SK-MEL-5 (cell line): ENCODE measurements around the gene TUBA1A. TPM values are rescaled to one million over a fixed set of nuclear protein-coding genes. Genes with fewer than 3 reads are reported as not detected.
"Not testable (repeated sequence)": the region's sequence is repeated elsewhere in the genome, so short reads cannot be mapped to it uniquely, and the experiment has no call there.

ENCODE experiments used
- DNase-seq: peaks from one replicate; pipeline ENCODE4 v3.0.0-alpha.2; 2016; ENCODE audit warnings: low read depth, low spot score
- in situ Hi-C: cut with HindIII; loops from 2 replicates; pipeline ENCODE4 v1.10.0; 2016; ENCODE audit warnings: low sequenced_read_pairs, high pct_unique_total_duplicates, low pct_unique_long_range_greater_than_20kb
- polyA plus RNA-seq, 2 experiments: library from polyadenylated mRNA; depleted of rRNA; stranded (reverse); fragments of >200 nt; gene quantifications; 2 replicates each; pipeline ENCODE4 v1.2.3, GENCODE V29; 2015
- total RNA-seq: library from RNA; depleted of rRNA; stranded (reverse); fragments of >200 nt; shearing (Covaris generic); gene quantifications from 2 replicates; pipeline ENCODE4 v1.2.3, GENCODE V29; 2014; rRNA removed

Gene TUBA1A
- total RNA-seq, result 147 and 170 TPM in 2 replicates
- polyA plus RNA-seq (2015; cell fraction: cytosol; rRNA removed), result 162 and 192 TPM in 2 replicates
- 59.3 and 74.0 TPM in 2 replicates for polyA plus RNA-seq (2015; cell fraction: nucleus; rRNA removed)

DNA sequence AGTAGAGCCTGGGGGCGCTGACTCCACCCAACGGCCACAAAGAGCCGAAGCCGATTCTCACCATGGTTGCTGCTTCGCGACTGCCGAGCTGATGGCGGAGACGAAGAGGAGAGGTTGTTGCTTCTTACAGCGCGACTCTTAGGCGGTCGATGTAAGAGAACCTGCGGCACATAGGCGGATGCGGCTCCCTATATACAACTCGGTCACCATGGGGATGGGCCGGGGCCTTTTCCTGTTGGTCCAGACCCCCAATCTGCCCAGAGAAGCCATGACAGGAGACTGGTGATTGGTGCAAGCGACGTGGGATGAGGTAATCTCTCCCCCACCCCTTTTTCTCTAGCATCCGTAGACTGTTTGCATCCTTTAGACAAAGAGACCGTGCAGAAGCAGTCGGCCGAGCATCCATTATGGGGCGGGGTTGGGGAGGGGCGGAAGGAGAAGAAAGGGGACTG is at the start of gene TUBA1A:
TUBA1A (minus strand) TSS at position 165 of the 452 bp plus-strand sequence; CDS start at position 64, 101 bp downstream.
- DNase-seq, result peak; percentile 99
- in situ Hi-C loops, result no loop called here

DNA sequence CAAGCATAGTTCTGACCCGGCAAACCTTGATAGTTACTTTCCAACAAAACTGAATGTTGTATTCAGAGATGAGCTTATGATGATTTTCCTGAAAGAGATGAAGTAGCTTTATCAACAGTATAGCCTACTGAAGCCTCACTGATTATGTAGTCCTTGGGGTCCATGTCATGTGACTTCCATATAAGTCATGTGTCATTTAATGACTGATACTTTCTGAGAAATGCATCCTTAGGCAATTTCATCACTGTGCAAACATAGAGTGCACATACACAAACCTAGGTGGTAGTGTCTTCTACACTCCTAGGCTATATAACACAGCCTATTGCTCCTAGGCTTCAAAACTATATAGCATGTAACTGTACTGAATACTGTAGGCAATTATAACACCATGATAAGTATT is 47.5 kb upstream of the TUBA1A start:
- peak; percentile 29 for DNase-seq
- in situ Hi-C loops, result no loop called here

DNA sequence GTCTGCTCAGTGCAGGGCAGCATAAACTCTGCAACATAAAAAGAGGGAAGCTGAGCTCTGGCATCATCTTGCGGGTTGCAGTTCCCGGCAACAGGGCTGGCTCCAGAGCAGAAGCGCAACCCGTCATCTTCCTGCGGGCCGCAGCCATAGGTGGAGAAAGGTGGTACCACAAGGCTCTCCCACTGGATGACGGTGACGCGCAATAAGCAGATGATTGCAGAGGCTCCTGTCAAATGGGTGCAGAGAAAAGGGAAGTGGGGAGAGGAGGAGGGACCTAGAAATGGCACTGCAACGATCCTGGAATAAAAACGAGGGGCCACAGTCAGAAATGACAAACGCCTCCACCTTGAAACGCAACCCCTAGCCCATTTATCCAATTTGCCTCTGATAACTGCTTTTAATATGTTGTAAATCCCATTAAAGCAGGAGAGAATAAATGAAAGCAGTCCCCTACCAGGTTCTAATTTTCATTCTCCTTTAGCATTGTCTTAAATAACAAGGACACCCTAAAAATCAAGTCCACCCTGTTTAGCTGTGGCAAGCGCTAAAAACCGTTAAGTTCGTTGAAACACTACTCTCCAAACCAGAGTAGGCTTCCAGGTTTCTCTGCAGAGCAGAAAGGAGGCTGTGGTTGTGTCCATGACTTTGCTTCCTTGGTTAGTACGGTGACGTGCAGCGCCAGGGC is 45.1 kb upstream of the TUBA1A start:
- no peak for DNase-seq
- in situ Hi-C loops, result no loop called here

DNA sequence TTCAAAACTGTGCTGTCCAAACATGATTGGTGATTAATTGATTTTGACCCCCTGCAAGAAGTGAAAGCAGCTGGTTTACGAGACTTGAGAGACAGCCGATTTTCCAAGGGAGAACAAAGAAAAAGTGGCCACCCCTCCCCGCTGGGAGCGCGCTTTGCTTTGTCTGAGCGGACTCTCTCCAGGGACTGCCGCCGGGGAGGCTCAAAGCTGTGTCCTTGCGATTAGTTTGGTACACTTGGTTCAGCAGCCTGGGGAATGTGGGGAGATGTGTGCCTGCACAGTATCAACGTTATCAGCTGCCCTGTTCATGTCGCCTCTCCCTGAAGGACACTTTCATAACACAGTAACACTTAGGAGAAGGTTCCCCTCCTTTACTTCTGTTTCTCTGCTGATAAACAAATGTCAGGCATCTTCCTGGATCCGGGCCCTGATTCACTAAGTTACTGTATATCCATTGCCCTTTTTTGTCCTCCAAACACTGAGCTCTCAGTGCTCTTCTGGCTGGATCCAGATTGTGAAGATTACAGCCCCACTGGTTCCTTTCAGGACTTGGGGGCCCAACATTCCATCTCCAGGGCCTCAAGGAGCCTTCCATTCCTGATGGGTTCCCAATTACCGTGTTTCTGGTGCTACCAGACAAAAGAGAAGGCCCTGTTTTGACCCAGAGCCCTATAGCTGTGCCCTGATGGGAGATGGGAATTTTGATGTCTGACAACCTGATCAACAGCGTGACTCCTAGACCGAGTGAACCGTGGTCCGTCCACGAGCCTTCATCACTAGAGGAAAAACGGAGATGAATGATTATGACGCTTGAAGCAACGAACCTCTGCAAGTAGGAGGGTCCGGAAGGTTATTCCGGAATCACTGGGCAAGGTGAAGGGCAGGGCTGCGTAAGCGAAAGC is 44.3 kb upstream of the TUBA1A start:
- in situ Hi-C loops, result no loop called here
- no peak for DNase-seq

DNA sequence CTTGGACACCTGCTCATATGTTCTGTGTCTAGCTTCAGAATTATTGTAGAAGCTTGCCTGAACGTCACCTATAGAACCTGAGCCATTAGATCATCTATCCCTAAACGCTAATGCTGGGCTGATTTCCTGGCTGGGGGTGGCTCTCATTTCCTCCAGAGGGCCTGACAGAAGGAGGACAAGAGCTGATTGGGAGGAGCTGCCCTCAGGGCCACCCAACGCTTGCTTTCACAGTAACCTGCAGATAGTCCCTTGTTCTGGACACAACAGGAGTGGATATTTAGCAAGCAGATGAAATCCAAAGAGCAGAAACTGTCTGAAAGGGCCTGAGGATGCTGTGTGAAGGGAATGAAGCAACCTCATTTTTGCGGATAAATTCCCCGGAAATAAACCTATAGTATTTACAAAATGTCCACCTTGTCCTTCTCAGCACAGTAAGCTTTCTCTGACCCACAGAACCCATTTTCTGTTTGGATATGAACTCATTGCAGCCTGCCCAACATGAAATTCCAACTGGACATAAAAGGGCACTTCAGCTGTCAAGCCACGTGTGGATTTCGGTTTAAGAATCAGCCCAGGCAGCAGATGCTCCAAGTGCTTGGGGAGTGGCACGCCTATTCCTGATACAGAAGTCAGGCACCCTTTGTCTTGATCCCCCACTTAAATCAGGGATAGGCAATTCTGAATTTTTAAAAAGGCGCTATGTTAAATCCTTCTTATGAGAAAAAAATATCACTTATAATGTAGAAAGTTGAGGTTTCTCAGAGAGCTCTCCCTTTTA is 43.2 kb upstream of the TUBA1A start:
- in situ Hi-C loops, result no loop called here
- no peak for DNase-seq

DNA sequence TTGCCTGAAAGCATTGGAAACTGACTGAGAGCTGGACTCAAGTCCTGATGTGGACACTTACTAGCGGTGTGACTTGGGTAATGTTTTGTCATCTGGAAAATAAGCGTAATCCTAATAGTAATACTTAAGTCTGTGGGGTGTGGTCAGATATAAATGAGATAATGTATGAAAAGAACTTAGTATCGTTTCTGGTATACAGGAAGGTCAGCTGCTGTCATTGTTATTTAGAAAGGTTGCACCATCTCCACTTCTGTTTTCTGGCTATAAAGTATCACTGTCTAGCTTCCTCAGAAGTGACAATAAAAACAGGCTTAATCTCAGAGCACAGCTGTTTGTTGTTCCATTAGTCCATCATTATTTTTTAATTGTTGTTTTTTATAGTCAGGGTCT is 41.9 kb upstream of the TUBA1A start:
- in situ Hi-C loops, result no loop called here
- no peak for DNase-seq

- in situ Hi-C loops, result no loop called here
- no peak for DNase-seq
Measured at GRCh38 chr12:49230176-49230804, 41.4 kb upstream of the TUBA1A start.

- DNase-seq, result no peak
- in situ Hi-C loops, result no loop called here
Measured at GRCh38 chr12:49228653-49229052, 39.8 kb upstream of the TUBA1A start.

- in situ Hi-C loops, result no loop called here
- no peak for DNase-seq
Measured at GRCh38 chr12:49227713-49228112, 38.8 kb upstream of the TUBA1A start.

- DNase-seq, result peak; percentile 49
- in situ Hi-C loops, result no loop called here
Measured at GRCh38 chr12:49225576-49226166, 36.8 kb upstream of the TUBA1A start.

GRCh38 chr12:49223590-49224369 is 34.9 kb upstream of the TUBA1A start:
- DNase-seq, result no peak
- in situ Hi-C loops, result no loop called here

- in situ Hi-C loops, result no loop called here
Measured at GRCh38 chr12:49223122-49223521, 34.2 kb upstream of the TUBA1A start.

DNA sequence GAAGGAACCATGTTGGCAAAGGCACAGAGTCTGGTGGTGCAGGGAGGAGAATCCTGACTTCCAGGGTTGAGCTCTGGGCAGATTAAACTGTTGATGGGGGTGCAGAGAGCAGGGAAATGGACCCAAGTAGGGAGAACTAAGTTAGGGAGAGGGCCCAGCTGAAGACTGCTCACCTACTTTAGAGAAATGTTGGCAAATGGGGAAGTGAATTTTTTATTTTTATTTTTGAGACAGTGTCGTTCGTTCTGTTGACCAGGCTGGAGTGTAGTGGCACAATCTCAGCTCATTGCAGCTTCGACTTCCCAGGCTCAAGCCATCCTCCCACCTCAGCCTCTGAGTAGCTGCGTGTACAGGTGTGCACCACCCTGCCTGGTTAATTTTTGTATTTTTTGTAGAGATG is 32.1 kb upstream of the TUBA1A start:
- DNase-seq, result no peak
- in situ Hi-C loops, result no loop called here

More at GRCh38 chr12:49223122-49223521, 34.2 kb upstream of the TUBA1A start:
- DNase-seq, result no peak

DNA sequence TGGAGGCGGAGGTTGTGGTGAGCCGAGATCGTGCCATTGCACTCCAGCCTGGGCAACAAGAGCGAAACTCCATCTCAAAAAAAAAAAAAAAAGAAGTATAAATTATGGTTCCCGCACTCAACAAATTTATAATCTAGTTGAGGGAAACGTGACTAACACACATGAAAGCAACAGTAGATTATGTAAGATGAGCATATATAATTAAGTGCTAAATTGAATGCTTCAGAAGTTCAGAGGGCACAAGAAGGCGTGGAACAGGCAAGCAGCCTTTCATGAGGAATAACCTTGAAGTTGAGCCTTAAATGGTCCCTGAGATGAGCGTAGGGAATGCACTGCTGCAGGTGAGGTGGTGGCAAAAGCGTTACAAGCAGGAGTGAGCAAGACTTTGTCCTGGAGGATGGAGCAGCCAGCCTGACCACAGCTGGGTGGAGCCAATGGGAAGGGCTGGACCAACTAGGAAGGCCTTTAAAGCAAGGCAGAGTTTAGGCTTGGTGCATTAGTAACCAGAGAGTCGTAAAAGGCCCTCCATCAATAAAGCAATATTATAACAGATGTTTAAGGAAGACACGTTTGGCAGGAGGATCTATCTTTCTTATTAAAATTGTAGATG is 30.6 kb upstream of the TUBA1A start:
- in situ Hi-C loops, result no loop called here

DNA sequence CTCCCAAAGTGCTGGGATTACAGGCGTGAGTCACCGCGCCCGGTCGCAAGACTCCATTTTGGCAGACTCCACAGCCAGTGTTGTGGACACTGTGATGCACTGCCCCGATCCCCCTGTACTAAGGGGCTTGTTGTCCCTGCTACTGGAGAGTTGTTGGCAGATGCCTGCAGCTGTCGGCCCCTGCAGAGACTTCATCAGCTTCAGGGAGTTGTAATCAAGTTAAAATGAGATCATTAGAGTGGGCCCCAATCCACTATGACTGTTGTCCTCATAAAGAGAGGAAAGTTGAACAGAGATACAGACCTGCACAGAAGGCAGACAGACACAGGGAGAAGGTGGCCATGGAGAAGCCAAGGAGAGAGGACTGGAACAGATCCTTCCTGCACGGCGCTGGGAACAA is 23.7 kb upstream of the TUBA1A start:
- in situ Hi-C loops, result no loop called here
- no peak for DNase-seq

More for the DNA sequence above, 30.6 kb upstream of the TUBA1A start:
- DNase-seq, result no peak

DNA sequence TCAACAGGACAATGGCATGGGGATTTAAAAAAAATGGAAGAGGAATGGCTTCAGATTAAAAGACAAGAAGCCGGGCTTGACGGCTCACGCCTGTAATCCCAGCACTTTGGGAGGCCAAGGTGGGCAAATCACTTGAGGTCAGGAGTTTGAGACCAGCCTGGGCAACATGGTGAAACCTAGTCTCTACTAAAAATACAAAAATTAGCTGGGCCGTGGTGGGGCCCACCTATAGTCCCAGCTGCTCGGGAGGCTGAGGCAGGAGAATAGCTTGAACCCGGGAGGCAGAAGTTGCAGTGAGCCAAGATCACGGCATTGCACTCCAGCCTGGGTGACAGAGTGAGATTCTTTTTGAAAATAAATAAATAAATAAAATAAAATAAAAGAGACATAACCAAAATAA is 21.8 kb upstream of the TUBA1A start:
- in situ Hi-C loops, DNase-seq: not testable (repeated sequence)
